Activated effector memory CD4-positive, alpha-beta T cell treated with anti-CD3 and anti-CD28 coated beads, Interleukin-2, amount 50 U/mL, for 16 hours (primary cell): ENCODE data around the gene YY1.
A peak's percentile ranks its signal among the peaks of the same experiment; 100 is the strongest.
"Not testable (repeated sequence)": the region's sequence is repeated elsewhere in the genome, so short reads cannot be mapped to it uniquely, and the experiment has no call there.

Experiments
- DNase-seq: peaks from one replicate; pipeline ENCODE4 v3.0.0-alpha.2; 2020

Gene YY1

DNA sequence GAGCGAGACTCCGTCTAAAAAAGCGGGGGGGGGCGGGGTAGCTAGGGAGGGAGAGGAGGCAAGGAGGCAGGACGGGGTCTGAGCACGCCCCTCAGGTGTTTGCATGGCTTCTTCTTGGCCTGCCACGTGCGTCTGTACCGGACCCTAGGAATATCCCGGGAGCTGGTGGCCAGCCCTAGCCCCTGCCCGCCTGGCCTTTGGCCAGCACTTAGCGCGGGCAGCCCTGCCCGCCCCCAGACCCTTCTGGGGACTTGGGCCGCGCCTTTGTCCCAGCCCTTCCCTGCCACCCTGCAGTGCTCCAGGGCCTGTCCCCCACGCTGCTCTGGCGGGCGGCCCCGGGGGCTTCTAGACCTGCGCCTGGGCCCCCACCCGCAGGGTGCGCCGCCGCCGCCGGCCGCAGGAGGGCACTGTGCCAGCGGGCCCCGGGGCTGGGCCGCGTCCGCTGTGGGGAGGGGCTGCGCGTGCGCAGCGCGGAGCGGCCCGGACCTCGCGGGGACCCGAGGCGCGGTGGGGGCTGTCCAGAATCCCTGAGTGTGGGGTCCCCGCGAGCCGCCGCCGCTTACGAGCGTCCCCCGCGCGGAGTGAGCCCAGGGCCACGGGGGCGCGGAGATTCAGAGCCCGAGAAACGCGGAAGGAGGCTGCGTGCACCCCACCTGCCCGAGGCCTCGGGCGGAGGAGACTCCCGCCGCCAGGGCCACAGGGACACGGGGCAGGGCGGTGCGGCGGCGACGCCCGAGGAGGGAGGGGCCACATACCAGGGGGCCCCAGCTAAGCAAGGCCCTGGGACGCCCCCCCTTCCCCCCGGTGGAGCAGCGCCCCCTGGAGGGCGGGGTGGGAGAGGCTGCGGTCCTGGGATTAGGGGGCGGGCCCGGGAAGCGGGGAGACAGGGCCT is 46.3 kb downstream of the YY1 start:
- DNase-seq, result peak; percentile 93

GRCh38 chr14:100285913-100286400 is 47.0 kb downstream of the YY1 start:
- DNase-seq, result no peak

DNA sequence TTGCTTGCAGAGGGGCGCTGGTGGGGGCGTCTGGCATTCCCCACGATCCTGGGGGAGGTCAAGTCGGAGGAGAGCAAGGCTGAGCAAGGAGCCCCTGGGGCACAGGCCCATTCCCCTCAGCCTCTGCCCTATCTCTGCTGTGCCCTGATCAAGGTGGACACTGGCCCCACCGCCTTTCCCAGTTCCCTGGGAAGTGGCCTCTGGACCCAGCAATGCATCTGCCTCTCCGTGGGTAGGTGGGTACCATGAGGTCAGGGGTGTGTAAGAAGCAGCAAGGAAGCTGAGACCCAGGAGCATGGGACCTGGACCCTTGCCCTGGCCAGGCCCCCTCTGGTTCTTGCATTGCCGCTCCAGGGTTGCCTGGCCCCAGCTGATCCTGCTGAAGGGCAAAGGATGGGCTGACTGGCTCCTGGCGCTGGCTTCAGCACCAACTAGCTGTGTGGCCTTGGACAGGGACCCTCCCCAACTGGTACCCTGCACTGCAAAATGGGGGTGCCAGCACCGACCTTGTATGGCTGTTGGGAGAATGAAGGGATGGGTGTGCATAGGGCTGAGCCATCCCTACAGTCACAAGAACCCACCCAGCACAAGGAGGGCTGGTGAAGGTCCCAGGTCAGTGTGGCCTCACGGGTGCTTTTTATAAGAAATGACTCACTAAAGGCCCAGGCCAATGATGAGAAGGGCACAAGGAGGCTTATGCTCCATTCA is 47.7 kb downstream of the YY1 start:
- peak; percentile 60 for DNase-seq

GRCh38 chr14:100287202-100287997 is 48.5 kb downstream of the YY1 start:
- peak; percentile 39 for DNase-seq

GRCh38 chr14:100287998-100288295 is 49.0 kb downstream of the YY1 start:
- peak; percentile 54 for DNase-seq

DNA sequence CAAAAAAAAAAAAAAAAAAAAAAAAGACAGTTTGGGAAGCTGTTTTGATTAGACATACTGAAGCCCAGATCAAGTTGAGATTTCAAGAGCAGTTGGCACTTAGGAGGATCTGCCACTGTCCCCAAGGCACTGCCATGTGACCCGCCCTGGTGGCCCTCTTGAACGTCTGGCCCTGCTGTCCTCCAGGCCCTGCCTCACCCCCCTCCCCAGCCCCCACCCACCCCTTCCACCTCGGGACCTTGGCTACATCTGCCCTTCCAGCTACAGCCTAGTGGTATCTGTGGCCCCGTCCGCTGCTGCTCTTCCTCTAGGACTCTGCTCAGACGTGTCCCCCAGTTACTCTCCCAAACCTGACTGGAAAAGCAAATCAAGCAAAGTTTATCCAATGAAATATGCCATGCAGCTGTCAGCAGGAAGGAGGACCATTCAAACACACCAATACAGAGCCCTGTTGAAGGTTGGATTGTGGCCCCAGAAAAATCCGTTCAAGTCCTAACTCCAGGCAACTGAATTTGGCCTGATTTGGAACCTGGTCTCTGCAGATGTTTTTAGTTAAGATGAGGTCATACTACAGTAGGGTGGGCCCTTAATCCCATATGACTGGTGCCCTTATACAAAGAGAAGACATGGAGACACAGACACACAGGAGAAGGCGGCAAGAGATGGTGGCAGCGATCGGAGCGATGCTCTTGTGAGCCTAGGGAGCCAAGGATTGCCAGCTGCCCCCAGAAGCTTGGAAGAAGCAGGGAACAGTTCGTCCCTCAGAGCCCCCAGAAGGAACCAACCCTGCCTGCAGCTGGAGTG is 49.6 kb downstream of the YY1 start:
- peak; percentile 54 for DNase-seq

DNA sequence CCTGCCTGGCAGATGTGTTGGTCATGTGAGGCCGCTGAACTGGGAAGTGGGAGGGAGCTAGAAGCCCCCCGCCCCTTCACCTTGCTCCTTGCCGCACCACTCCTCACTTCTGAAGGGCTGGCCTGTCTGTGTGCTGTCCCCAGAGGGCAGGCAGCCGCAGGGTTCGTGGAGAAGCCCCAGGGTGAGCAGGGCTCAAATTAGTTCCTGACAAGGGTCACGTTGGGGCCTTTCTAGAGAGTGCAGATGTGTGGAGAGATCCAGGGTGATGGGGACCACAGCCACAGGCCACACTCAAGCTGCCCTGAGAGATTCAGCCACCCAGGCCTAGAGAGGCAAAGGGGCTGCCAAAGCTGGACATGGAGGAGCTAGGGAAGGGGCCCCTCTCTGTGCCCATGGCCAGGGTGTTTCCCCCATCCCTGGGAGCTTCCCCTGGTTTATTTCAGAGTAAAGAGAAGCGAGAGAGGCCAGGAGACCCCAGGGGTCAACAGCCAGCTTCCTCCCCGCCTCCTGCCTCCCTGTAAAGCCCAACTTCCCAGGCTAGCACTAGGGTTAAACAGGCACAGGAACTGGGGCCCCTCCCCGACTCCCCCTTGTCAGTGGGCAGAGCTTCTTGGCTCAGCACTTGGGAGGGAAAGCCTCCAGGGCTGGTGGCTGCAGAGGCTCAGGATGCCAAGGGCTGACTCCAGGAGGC is 51.1 kb downstream of the YY1 start:
- peak; percentile 55 for DNase-seq

DNA sequence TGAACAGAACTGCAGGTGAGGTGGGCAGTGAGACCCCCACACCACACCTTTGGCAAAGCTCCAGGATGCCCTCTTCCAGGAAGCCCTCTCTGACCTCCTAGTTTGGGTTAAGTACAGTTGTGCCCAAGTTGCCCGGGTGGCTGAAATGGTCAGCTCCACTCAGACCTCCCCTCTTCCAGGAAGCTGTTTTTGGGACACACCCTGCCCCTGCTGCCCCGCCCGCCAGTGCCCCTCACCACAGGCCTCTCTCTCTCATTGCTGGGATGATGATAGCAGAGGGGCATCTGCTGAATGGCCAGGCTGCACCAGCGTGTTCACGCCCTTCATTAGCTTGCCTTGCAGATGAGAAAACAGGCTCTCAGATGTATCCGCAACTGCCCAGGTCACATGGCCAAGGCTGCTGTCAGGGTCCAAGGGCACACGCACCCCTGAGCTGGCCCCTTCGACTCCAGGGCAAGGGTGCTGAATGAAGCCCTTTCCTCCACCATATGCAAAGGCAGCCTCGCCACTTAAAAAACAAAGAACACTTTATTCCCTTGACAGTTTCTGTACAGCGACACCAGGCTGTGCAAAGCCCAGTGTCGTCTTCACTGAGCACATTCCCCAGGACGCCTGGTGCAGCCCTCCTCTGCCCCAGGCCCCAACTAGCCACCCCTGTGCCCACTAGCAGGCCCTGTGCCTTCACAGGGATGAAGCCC is 51.8 kb downstream of the YY1 start:
- DNase-seq, result peak; percentile 52

DNA sequence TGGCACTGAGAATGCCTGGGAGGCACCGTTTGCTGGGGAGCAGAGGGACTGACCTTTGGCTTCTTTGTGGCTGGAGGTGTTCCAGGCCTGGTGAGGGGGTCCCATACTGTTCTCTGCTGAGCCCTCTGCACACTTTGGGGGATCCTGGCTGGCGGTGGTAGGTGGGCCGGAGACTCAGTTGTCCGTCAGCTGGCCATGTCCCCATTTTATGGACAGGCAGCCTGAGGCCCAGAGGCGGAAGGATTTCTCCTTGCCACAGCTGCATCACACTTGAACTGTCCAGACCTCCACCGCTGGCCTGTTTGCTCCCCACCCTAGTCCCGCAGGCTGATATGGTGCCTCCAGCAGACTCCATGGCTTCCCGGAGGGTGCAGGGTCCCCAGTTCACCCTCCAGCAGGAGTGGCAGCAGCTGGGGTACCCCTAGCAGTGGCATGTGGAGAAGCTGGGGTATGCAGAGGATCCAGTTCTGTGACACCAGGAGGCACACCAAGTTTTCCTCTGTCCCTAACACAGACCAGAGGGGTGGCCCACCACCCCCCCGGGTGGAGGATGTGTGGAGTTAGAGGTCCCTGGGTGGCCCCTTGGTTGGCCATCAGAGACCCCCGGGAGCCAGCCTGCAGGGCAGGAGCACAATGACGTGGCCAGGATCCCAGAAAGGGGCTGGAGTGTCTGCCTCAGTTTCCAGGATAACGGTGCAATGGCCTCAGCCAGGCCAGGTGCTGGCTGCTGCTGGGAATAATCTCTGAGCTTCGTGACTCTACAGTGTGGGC is 52.5 kb downstream of the YY1 start:
- DNase-seq, result peak; percentile 59

DNA sequence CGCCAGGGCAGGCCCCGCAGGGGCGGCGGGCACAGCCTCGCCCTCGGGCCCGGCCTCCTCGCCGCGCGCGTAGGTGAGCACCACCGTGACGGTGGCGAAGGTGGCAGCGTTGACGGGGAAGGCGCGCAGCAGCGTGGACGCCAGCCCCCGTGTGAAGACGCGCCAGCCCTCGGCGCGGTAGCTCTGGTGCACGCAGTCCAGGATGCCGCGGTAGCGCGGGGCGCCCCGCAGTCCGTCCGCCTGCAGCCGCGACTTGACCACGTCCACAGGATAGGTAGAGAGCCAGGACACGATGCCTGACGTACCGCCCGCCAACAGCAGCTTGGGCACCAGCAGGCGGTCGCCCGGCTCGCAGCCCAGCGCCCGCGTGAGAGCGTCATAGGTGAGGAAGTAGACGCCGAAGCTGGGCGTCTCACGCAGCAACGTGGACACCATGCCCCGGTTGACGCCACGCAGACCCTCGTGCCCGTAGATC is 53.4 kb downstream of the YY1 start:
- DNase-seq, result peak; percentile 59

DNA sequence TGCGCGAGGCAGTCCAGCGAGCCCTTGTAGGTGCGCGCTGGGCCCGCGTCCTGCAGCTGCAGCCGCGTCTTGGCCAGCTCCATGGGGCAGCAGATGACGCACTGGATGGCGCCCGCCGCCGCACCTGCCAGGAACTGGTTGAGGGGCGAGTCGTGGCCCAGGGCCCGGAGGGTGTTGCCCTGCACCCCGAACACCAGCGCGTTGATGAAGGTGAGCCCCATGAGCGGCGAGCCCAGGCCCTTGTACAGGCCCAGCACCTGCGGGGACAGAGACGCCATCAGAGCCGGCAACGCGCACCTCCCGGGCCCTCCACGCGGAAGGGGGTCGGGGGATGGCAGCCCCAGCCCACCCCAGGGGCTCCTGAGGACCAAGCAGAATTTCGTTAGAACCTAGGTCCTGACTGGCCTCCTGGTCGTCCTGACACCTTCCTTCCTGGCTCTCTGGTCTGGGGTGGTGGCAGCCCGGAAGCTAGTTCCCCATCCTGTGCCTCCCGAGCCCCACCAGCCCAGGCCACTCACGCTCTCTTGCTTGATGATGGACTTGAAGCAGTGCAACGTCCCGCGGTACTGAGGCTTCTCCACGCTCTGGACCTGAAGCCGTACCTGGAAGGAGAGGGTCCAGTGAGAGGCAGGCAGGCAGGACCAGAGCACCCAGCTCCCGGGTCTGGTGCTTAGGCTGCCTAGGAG is 54.0 kb downstream of the YY1 start:
- DNase-seq, result peak; percentile 60

GRCh38 chr14:100293497-100294212 is 54.7 kb downstream of the YY1 start:
- peak; percentile 55 for DNase-seq

DNA sequence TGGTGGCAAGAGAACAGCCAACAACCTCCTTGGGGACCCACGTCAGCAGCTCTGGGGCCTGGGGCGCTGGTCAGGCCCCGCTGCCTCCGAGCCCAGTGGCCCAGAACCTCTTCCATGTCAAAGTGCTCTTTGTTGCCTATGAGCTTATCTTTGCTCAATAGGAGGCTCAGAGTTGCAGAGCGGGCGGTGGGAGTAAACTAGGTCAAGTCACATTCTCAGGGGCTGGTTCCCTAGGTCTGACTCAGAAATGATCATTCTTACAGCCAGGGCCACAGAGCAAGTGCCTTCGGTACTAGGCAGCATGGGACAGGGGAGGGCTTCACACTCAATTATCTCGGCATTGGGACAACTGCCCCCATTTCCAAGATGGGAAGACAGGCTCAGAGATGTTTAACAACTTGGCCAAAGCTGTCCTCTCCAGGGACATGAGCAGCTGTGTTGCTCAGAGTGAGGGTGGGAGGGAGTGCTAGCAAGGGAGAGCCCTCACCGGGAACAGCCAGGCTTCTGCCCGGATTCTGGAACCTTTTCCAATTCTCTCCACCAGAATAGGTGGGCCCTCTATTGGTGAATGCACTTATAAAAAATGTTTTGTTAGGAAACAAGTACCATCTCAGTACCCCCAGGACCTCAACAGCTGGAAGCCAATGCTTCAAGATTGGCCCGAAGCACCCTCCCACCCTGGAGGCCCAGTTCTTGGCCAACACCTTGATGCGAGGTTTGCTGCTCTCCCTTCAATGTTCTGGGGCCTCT is 55.4 kb downstream of the YY1 start:
- peak; percentile 28 for DNase-seq

DNA sequence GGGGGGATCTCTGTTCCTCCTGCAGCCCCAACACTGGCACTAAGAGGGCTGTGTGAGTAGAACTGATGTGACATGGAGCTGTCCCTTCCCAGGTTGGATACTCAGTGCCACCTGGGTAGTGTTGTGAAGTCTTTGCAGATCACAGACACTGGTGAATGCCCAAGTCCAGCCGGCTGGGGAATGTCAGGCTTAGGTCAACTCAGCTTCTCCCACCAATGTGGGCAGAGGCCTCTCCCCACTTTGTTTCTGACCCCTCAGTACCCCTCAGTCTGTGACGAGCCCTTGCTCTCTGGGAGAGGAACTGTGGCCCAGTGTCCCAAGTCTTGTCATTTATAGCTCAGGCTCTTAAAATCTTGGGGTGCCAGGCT is 56.0 kb downstream of the YY1 start:
- no peak for DNase-seq

DNA sequence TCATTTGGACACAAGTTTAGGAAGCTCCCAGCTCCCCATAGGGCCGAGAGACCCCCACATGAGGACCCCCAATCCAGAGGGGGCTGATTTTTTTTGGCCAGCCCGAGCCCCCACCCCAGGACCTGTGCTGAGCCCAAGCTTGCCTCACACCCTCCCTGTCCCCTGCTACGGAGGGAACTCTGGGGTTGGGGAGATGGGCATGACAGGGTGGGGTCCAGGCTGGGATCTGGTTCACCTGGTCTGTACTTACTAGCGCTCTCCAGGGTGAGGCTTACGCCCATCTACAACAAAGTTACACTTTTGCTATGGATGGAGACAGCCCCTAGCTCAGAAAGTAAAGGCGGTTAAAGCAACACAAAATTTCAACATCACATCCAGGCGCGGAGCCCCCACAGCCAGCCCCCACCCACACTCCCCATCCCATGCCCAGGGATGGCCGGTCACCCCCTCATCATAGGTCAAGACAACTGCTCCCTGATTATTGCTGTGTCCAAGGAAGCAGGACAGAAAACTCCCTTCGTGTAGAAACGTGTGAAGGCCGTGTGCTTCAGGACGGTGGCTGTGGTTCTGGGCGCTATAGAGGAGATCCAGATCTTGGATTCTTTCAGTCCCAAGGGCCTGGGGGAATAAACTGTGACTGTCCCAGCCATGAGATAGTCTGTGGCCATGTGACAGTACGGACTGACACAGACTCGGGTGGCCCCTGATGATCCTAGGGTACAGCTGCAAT is 56.6 kb downstream of the YY1 start:
- DNase-seq, result peak; percentile 51

- DNase-seq, result no peak
Measured at GRCh38 chr14:100296106-100296651, 57.2 kb downstream of the YY1 start.

DNA sequence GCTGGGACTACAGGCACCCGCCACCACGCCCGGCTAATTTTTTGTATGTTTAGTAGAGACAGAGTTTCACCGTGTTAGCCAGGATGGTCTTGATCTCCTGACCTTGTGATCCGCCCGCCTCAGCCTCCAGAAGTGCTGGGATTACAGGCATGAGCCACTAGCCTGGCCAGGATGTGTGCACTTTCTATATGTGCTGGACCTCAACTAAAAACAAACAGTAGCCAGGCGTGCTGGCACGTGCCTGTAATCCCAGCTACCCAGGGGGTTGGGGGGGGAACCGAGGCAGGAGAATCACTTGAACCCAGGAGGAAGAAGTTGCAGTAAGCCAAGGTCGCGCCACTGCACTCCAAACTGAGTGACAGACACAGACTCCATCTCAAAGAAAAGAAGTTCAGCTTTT is 57.8 kb downstream of the YY1 start:
- not testable (repeated sequence) for DNase-seq
